Measurements from ENCODE around the gene CDC73.

Gene CDC73

DNA sequence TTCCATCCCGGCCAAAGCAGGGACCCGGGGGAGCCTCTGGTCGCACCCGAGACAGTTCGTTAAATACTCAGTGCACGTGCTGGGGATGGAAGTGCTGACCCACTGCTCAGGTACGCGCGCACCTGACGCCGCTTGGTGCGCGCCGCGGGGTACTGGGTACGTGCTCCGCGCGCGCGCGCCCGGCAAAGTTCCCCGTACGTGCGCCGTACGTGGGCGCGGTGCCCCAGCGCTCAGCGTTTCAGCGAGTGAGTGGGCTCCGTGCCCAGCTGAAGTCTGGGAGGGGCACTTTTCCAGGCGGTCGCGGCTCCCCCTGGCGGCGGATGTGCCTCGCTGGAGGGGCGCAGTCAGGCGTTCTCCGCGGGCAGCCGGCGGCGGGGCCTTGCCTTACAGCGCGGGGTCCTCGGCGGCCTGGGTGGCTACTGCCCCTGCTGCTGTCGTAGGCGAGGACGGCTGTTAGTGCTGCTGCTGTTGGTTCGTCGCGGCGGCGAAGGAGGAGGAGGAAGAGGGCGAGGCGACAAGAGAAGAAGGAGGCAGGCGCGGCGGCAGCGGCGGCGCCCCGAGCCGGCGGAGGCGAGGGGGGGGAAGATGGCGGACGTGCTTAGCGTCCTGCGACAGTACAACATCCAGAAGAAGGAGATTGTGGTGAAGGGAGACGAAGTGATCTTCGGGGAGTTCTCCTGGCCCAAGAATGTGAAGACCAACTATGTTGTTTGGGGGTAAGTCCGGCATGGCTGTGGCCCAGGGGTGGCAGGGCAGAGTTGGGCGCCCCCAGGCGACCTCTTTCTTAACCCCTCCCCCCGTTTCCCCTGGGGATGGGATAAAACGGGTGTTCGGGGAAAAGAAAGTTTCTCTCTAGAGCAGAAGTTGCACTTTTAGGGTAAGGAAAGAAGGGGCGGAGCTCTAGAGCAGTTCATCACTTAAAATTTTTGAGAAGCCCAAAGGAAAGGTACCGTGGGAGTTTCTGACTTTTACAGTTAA, at the start of gene CDC73:
CDC73 (plus strand) TSS at position 416 of the 978 bp plus-strand sequence; CDS start at position 586, 170 bp downstream.
- peak; percentile 90 for DNase-seq

DNA sequence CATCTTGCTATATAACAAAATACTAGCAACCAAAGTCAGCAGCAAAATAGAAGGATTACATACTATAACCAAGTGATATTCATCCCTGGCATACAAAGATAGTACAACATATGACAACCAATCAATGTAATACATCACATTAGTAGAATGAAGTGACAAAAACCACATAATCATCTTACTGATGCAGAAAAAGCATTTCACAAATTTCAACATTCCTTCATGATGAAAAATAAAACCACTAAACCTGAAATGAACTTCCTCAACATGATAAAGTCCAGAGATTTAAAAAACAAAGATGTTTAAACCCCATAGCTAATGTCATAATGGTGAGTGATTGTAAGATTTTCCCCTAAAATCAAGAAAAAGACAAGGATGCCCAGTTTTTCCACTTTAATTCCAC, 43.8 kb upstream of the CDC73 start:
- no peak for DNase-seq

DNA sequence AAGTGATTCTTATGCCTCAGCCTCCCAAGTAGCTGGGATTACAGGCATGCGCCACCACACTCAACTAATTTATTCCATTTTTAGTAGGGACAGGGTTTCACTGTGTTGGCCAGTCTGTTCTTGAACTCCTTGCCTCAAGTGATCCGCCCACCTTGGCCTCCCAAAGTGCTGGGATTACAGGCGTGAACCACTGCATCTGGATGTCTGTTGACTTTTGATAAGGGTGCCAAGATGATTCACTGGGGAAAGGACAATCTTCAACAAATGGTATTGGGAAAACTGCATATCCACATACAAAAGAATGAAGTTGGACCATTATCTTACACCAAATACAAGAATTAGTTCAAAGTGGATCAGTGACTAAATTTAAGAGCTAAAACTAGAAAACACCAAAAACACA, 42.6 kb upstream of the CDC73 start:
- DNase-seq, result no peak

DNA sequence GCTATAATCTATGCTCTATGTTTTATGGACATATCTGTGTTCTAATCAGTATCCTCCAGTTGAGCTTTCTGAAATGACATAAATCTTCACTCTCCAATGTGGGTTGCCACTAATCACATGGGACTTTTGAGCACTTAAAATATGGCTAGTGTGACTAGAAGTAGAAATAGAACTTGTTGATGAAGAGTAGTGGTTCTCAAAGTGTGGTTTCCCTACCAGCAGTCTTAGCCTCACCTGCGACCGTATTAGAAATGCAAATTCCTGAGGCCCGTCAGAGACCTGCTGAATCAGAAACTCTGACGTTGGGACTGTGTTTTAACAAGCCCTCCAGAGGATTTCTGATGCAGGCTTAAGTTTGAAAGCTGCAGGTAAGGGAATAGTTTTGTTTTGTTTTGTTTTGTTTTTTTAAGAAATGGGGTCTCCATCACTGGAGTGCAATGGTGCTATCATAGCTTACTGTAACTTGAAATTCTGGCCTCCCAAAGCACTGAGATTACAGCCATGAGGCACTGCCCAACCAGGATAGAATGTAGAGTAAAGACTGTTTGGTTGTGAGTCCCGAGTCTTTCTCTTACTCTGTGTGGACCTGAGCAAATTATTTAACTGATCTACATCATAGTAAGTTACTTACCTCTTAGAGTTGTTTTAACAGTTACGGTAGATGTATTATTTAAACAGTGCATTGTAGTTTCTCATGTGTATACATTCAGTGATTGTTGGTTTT, 38.3 kb upstream of the CDC73 start:
- no peak for DNase-seq

DNA sequence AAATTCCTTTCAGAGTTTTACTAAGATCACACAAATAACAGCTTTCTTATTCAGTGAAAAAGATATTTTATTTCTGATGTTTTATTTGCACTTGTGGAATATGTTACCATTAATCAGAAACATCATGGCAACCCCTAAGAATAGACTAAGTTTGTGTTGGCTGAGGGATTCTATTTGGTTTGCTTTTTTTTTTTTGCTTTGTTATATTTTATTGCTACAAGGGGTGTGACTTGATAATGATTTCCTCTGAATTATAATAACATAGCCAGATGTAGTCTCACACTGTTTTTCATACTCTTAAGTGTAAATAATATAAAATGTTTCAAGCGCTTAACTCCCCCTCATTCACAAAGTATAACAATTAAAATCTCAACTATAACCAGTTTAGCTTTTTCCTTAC, 36.6 kb upstream of the CDC73 start:
- no peak for DNase-seq

DNA sequence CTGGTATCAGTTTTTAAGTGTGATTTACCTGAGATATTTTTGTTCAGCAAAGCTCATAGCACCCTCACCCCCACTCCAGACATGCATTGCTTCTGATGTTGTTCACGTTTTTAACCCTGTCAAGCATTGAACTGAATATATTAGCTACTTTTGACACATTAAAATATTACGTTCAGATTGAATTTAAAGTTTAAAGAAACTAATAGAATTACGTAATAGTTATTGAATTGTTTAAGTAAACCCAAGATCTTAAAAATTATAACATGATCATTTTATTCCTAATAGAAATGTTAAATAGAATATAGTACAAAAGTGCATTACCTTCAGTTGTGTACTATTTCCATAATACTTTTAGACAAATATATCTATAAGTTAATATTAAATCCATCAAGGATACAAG, 35.5 kb upstream of the CDC73 start:
- DNase-seq, result no peak

- DNase-seq, result no peak
Measured at GRCh38 chr1:193087893-193088292, 33.9 kb upstream of the CDC73 start.

- no peak for DNase-seq
Measured at GRCh38 chr1:193090865-193091264, 31.0 kb upstream of the CDC73 start.

DNA sequence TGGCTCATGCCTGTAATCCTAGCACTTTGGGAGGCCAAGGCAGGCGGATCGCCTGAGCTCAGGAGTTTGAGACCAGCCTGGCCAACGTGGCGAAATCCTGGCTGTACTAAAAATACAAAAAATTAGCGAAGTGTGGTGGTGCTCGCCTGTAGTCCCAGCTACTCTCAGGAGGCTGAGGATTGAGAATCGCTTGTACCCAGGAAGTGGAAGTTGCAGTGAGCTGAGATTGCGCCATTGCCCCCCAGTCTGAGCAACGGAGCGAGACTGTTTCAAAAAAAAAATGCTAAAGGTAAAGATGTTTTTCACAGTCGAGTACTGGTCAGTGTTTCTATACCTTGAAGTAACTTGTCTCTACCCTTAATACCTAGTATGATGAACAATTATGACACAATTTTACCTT, 27.7 kb upstream of the CDC73 start:
- DNase-seq, result no peak

DNA sequence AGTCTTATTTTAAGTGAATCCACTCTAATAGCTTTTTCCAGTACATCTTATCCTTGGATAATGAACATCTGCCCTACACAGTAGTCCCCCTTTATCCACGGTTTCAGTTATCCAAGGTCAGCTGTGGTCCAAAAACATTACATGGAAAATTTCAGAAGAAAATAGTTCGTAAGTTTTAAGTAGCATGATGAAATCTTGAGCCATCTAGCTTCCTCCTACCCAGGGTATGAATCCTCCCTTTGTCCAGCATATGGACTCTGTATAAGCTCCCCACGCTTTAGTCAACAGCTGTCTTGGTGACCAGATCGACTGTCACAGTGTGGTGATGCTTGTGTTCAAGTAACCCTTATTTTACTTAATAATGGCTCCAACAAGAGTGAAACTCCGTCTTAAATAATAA, 19.2 kb upstream of the CDC73 start:
- no peak for DNase-seq

DNA sequence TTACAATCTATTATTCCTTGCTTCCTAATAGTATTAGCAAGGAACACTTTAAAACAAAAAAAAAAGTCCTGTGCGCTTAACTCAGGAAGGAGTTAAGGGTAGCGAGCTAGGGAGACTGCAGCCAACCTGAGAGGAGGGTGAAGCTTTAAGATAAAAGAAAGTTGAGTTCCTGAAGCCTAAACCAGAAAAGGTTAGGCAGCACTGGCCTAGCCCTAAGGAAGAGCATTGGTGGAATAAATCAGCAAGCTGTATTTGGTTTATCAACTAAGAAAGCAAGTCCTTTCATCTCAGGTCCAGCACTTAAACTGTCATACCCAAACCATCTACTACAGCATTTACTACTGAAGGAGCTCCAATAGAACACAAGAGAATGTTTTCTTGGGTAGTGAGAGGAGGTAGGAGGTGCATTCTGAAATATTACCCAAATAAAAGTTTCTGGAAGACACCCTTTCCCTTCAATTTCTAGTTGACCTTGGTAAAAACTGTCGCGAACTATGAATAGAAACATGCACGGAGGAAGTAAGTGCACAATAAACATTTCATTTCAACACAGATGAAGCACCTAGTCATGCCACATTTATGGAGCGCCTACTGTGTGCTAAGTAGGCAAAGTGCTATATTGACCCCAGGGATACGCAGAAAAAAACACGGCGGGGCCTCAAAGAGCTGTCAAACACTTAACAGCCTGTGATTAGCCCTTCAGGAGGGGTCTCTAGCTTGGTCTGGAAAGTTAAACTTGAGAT, 17.9 kb upstream of the CDC73 start:
- no peak for DNase-seq

DNA sequence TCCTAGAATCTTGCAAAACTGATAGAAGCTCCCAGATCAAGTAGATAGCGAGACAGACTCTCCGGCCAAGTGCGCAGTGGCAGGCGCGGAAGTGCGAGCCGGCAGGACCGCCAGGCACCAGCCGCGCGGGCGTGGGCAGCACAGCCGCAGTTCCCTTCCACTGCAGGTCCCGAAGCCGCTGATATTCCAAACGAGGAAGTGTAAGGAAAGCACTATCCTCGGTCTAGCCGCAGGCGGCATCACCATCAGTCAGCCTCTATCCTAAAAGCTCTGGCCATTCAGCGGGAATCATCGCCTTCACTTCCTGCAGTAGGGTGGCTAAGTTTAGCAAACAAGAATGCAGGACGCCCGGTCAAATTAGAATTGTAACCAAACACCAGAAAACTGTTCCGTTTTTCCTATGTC, 17.3 kb upstream of the CDC73 start:
- no peak for DNase-seq

DNA sequence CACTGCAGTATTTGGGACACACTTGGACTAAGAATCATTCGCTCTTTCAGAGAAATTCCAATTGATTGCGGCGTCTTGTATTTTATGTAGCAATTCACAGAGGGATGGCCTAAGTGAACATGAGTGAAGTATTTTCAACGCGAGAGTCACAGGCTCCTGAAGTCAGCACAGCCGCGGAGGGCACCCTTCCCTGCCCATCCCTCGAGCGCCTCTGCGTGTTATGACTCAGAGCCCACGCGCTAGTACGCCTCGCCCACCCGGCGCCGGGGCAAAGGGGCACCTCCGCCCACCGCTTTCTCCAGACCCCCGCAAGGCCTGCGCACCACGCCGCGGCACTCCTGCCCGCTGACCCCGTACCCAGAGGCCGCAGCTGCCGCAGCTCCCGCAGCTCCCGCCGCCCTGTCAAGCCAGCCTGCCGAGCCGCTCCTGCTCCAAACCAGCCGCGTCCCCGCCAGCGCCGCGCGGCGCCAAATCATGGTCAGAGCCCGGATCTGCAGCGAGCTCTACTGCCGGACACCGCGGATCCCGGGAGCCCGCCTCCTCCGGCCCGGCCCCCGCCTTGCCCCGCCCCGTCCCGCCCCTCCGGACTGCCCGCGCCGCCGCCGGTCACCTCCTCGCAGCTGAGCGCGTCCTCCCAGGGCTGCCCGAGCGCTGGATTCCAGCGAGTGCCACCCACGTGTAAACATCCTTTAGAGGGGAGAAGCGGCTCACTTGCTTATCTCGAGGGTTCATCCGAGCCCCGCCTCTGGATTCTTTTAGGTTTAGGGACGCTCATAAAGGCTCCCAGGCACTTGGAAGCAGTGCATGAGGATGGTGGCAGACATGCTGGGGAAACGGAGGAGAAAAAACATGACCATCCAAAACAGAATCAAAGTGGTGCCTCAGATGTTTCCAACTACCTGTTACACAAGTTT, 16.7 kb upstream of the CDC73 start, which contains the start of gene GLRX2:
GLRX2 (minus strand) TSS at position 508 of the 914 bp plus-strand sequence; CDS start at position 476, 32 bp downstream.
- peak; percentile 48 for DNase-seq

- no peak for DNase-seq
Measured at GRCh38 chr1:193105821-193106177, 16.0 kb upstream of the CDC73 start.

DNA sequence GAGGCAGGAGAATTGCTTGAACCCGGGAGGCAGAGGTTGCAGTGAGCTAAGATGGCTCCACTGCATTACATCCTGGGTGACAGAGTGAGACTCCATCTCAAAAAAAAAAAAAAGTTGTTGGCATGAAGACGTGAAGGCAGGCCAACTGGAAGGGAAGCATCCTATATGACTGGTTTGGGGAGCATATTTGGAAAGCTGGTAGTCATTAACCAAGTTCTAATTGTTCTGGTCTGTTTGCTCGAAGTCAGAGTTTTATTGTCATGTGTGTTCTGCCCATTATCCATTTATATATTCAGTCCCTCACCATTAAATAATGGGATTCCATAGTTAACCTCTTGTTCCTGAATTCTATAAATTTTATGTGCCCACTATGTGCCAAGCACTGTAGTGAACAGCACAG, 13.4 kb upstream of the CDC73 start:
- DNase-seq, result no peak

- DNase-seq, result no peak
Measured at GRCh38 chr1:193109619-193110018, 12.2 kb upstream of the CDC73 start.

- no peak for DNase-seq
Measured at GRCh38 chr1:193110246-193110645, 11.6 kb upstream of the CDC73 start.

GRCh38 chr1:193110864-193111263, 11.0 kb upstream of the CDC73 start:
- DNase-seq, result no peak

GRCh38 chr1:193111641-193112090, 10.2 kb upstream of the CDC73 start:
- no peak for DNase-seq

- no peak for DNase-seq
Measured at GRCh38 chr1:193113258-193113991, 8.4 kb upstream of the CDC73 start.

DNA sequence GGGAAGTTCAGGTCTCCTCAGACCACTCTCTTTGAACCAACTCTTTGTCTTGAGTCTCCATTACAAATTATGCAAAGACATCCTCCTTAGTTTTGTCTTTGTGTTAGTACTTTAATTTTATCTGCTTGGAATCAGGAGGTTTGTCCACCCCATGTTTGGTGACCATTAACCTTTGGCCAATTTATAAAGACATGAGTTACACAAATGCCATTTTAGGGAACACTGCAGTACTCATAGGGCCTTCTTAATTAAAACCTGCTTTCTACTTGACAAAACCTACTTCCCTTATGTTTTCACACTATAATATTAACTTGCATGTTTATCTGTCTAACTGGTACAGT, 7.9 kb upstream of the CDC73 start:
- DNase-seq, result no peak

Measured in NCI-H1694 treated with DMSO at 0.1 percent for 48 hours (cell line).